ENCODE results near the gene MINK1. TPM values are rescaled to one million over a fixed set of nuclear protein-coding genes. Genes with fewer than 3 reads are reported as not detected.
A peak's percentile ranks its signal among the peaks of the same experiment; 100 is the strongest.
"Not testable (repeated sequence)": the region's sequence is repeated elsewhere in the genome, so short reads cannot be mapped to it uniquely, and the experiment has no call there.

MINK1 gene
- total RNA-seq, 2 donors from 2014 or later, result 74.4 to 82.7 TPM

GRCh38 chr17:4903051-4903818, 70.1 kb downstream of the MINK1 start, which contains the start of gene CHRNE:
Gene CHRNE, minus strand, starts transcription at chr17:4903098. Its CDS starts 35 bp downstream, at chr17:4903063.
- Mint-ChIP-seq H3K4me3 (peak within 1 kb of the TSS; percentile 78 to 79), H3K27me3 (ENCODE audit: low read depth) (no peaks in the 10 kb centered on the region), H3K9me3 (no peaks in the 10 kb centered on the region), H3K36me3 (ENCODE audit: insufficient read depth in 2 of 2) (peaks cover 0 to 7% of the 10 kb centered on the region in 2 donors), H3K4me1 (ENCODE audit: low read depth) (peaks cover 30% of the 10 kb centered on the region), H3K27ac (peak within 1 kb of the TSS; percentile 75)
- ATAC-seq (replicated peaks in 1 of 2), result peak; percentile 41 to 49
- DNase-seq, result peak; percentile 80 to 84

- H3K27me3 Mint-ChIP-seq (ENCODE audit: low read depth); H3K9me3 Mint-ChIP-seq; DNase-seq; H3K36me3 Mint-ChIP-seq (ENCODE audit: insufficient read depth in 2 of 2); H3K4me3 Mint-ChIP-seq; H3K27ac Mint-ChIP-seq; ATAC-seq (replicated peaks in 1 of 2): not testable (repeated sequence)
- peaks cover 18% of the 10 kb centered on the region for H3K4me1 Mint-ChIP-seq (ENCODE audit: low read depth)
Measured at GRCh38 chr17:4906642-4907041, 73.5 kb downstream of the MINK1 start.

GRCh38 chr17:4908301-4908700, 75.2 kb downstream of the MINK1 start:
- Mint-ChIP-seq H3K36me3 (ENCODE audit: insufficient read depth in 2 of 2) (no peaks in the 10 kb centered on the region), H3K4me1 (ENCODE audit: low read depth) (peaks cover 6% of the 10 kb centered on the region), H3K4me3 (no peak overlapping the region), H3K27me3 (ENCODE audit: low read depth) (no peaks in the 10 kb centered on the region), H3K9me3 (no peaks in the 10 kb centered on the region), H3K27ac (no peak overlapping the region)
- DNase-seq (no peak), ATAC-seq (replicated peaks in 1 of 2) (peak; percentile 30)

- H3K4me1 Mint-ChIP-seq (ENCODE audit: low read depth), result peaks cover under 1% of the 10 kb centered on the region
- H3K4me3 Mint-ChIP-seq, result no peak overlapping the region
- ATAC-seq (replicated peaks in 1 of 2) (peak; percentile 96 to 98), DNase-seq (peak; percentile 82 to 84)
- no peak overlapping the region for H3K27ac Mint-ChIP-seq
- H3K36me3 Mint-ChIP-seq (ENCODE audit: insufficient read depth in 2 of 2), result no peaks in the 10 kb centered on the region
- no peaks in the 10 kb centered on the region for H3K9me3 Mint-ChIP-seq
- H3K27me3 Mint-ChIP-seq (ENCODE audit: low read depth), result no peaks in the 10 kb centered on the region
Measured at GRCh38 chr17:4908711-4909496, 75.8 kb downstream of the MINK1 start.

- no peak overlapping the region for H3K27ac Mint-ChIP-seq
- no peaks in the 10 kb centered on the region for H3K36me3 Mint-ChIP-seq (ENCODE audit: insufficient read depth in 2 of 2)
- H3K27me3 Mint-ChIP-seq (ENCODE audit: low read depth), result no peaks in the 10 kb centered on the region
- no peak for ATAC-seq (replicated peaks in 1 of 2)
- no peaks in the 10 kb centered on the region for H3K9me3 Mint-ChIP-seq
- no peaks in the 10 kb centered on the region for H3K4me1 Mint-ChIP-seq (ENCODE audit: low read depth)
- H3K4me3 Mint-ChIP-seq, result no peak overlapping the region
- no peak for DNase-seq
Measured at GRCh38 chr17:4913994-4914393, 80.9 kb downstream of the MINK1 start.

- H3K4me1 Mint-ChIP-seq (ENCODE audit: low read depth); H3K27me3 Mint-ChIP-seq (ENCODE audit: low read depth); H3K9me3 Mint-ChIP-seq; DNase-seq; H3K4me3 Mint-ChIP-seq; H3K27ac Mint-ChIP-seq; ATAC-seq (replicated peaks in 1 of 2); H3K36me3 Mint-ChIP-seq (ENCODE audit: insufficient read depth in 2 of 2): not testable (repeated sequence)
Measured at GRCh38 chr17:4914551-4914950, 81.4 kb downstream of the MINK1 start.

- Mint-ChIP-seq H3K27me3 (ENCODE audit: low read depth) (no peaks in the 10 kb centered on the region), H3K36me3 (ENCODE audit: insufficient read depth in 2 of 2) (no peaks in the 10 kb centered on the region), H3K4me3 (no peak overlapping the region), H3K9me3 (no peaks in the 10 kb centered on the region), H3K27ac (no peak overlapping the region), H3K4me1 (ENCODE audit: low read depth) (peaks cover 4% of the 10 kb centered on the region)
- ATAC-seq (replicated peaks in 1 of 2) (no peak), DNase-seq (no peak)
Measured at GRCh38 chr17:4919511-4920047, 86.4 kb downstream of the MINK1 start.

GRCh38 chr17:4920351-4921048, 87.4 kb downstream of the MINK1 start:
- Mint-ChIP-seq H3K4me3 (no peak overlapping the region), H3K27ac (no peak overlapping the region), H3K27me3 (ENCODE audit: low read depth) (no peaks in the 10 kb centered on the region), H3K4me1 (ENCODE audit: low read depth) (peaks cover 4% of the 10 kb centered on the region), H3K9me3 (no peaks in the 10 kb centered on the region), H3K36me3 (ENCODE audit: insufficient read depth in 2 of 2) (no peaks in the 10 kb centered on the region)
- DNase-seq (no peak), ATAC-seq (replicated peaks in 1 of 2) (no peak)

GRCh38 chr17:4921320-4921719, 88.2 kb downstream of the MINK1 start:
- DNase-seq, result no peak
- Mint-ChIP-seq H3K4me1 (ENCODE audit: low read depth) (peaks cover 4% of the 10 kb centered on the region), H3K9me3 (no peaks in the 10 kb centered on the region), H3K27ac (no peak overlapping the region), H3K36me3 (ENCODE audit: insufficient read depth in 2 of 2) (no peaks in the 10 kb centered on the region), H3K4me3 (no peak overlapping the region), H3K27me3 (ENCODE audit: low read depth) (no peaks in the 10 kb centered on the region)
- no peak for ATAC-seq (replicated peaks in 1 of 2)

- not testable (repeated sequence) for ATAC-seq (replicated peaks in 1 of 2); H3K27me3 Mint-ChIP-seq (ENCODE audit: low read depth); DNase-seq; H3K27ac Mint-ChIP-seq; H3K9me3 Mint-ChIP-seq; H3K36me3 Mint-ChIP-seq (ENCODE audit: insufficient read depth in 2 of 2); H3K4me1 Mint-ChIP-seq (ENCODE audit: low read depth)
- peak overlapping the region in 1 of 2 donors; percentile 55 for H3K4me3 Mint-ChIP-seq
Measured at GRCh38 chr17:4926577-4927335, 93.6 kb downstream of the MINK1 start.

GRCh38 chr17:4928881-4929280, 95.7 kb downstream of the MINK1 start:
- Mint-ChIP-seq H3K36me3 (ENCODE audit: insufficient read depth in 2 of 2) (peaks cover 2 to 10% of the 10 kb centered on the region in 2 donors), H3K9me3 (no peaks in the 10 kb centered on the region), H3K4me3 (no peak overlapping the region), H3K27ac (no peak overlapping the region), H3K4me1 (ENCODE audit: low read depth) (peaks cover 6% of the 10 kb centered on the region), H3K27me3 (ENCODE audit: low read depth) (no peaks in the 10 kb centered on the region)
- ATAC-seq (replicated peaks in 1 of 2) (no peak), DNase-seq (no peak)

GRCh38 chr17:4931963-4932362, 98.8 kb downstream of the MINK1 start, which contains the start of gene GP1BA:
Gene GP1BA, plus strand, starts transcription at chr17:4932277. Its CDS starts 328 bp downstream, at chr17:4932605.
- Mint-ChIP-seq H3K9me3 (no peaks in the 10 kb centered on the region), H3K27ac (no peak within 1 kb of the TSS), H3K4me3 (no peak within 1 kb of the TSS), H3K36me3 (ENCODE audit: insufficient read depth in 2 of 2) (peaks cover 2 to 16% of the 10 kb centered on the region in 2 donors), H3K27me3 (ENCODE audit: low read depth) (no peaks in the 10 kb centered on the region), H3K4me1 (ENCODE audit: low read depth) (peaks cover 8% of the 10 kb centered on the region)
- ATAC-seq (replicated peaks in 1 of 2) (no peak), DNase-seq (no peak)

Measured in activated T-cell treated with anti-CD3 and anti-CD28 coated beads, Interleukin-2, amount 50 U/mL, for 72 hours (primary cell).